Measurements from ENCODE around the gene HUWE1.

Gene HUWE1

DNA sequence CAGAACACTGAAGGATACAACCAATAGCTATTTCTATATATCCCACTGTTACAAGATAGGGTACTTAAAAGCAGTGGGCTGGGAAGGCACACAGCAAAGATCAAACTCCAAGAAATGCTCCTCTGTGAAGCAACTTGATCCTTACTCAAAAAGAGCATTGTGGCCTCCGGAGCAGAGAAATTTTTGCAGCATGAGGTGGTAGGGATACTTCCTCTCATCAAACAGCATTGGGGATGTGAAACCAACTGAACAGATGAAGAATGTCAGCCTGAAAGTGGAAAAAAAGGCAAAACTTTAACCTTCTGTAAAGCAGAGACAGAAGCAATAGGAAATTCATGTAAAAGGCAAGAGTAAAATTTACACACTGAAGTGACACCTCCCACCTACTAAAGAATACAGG is 92.2 kb downstream of the HUWE1 start:
- Histone ChIP-seq H3K9me3 (ENCODE audit: low read length) (no peaks in the 10 kb centered on the region), H3K4me2 (ENCODE audit: low read length) (no peak overlapping the region), H3F3A (ENCODE audit: insufficient read depth, low read length) (no peaks in the 10 kb centered on the region), H2AFZ (ENCODE audit: low read length) (no peak overlapping the region), H3K79me2 (ENCODE audit: insufficient read depth, low read length) (no peaks in the 10 kb centered on the region), H3K4me3 (ENCODE audit: low read depth, low read length, poor library complexity, severe bottlenecking) (no peak overlapping the region), H3K9ac (ENCODE audit: low read length) (no peak overlapping the region), H3K9me2 (ENCODE audit: low read depth, low read length) (no peaks in the 10 kb centered on the region), H3K27ac (ENCODE audit: low read depth, low read length, poor library complexity, severe bottlenecking) (no peak overlapping the region), H3K36me3 (ENCODE audit: insufficient read depth, low read length) (peaks cover 90% of the 10 kb centered on the region), H4K20me1 (ENCODE audit: insufficient read depth, low read length) (no peaks in the 10 kb centered on the region), H3K4me1 (ENCODE audit: insufficient read depth, low read length, severe bottlenecking) (no peaks in the 10 kb centered on the region), H3K27me3 (ENCODE audit: insufficient read depth, low read length) (no peaks in the 10 kb centered on the region)
- TF ChIP-seq, protein P1, sequence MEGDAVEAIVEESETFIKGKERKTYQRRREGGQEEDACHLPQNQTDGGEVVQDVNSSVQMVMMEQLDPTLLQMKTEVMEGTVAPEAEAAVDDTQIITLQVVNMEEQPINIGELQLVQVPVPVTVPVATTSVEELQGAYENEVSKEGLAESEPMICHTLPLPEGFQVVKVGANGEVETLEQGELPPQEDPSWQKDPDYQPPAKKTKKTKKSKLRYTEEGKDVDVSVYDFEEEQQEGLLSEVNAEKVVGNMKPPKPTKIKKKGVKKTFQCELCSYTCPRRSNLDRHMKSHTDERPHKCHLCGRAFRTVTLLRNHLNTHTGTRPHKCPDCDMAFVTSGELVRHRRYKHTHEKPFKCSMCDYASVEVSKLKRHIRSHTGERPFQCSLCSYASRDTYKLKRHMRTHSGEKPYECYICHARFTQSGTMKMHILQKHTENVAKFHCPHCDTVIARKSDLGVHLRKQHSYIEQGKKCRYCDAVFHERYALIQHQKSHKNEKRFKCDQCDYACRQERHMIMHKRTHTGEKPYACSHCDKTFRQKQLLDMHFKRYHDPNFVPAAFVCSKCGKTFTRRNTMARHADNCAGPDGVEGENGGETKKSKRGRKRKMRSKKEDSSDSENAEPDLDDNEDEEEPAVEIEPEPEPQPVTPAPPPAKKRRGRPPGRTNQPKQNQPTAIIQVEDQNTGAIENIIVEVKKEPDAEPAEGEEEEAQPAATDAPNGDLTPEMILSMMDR (IDR thresholded peaks at IDR 0.05; ENCODE audit: low read length): no peak
- no peak for TF ChIP-seq EZH2 (IDR thresholded peaks at IDR 0.05; ENCODE audit: borderline replicate concordance, low read length)

DNA sequence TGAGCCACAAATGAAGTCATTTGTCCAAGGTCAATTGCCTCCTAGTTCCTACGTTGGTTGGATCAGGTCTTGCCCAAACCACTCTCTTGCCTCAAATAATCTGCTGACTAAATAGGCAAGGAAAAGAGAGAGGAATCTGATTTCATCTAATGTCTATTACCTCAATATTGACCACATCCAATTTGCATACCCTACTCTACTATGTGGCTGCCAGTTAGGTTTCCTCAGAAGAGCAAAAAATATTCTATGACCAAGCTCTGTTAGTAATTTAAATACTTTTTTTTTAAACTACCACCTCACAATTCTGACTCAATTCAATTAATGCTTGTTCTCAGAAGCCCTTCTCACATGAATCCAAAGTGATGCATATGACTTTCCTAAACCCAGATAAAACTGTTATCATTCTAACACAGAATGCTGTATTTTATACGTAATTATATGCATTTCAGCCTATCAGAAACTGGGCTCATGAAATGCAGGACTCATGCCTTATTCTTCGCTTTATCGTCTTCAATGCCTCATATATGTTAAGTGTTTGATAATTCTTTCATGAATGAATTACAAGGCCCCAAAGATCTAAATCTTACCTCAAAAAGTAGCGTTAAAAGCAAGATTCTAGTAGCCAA is 98.6 kb downstream of the HUWE1 start:
- peaks cover 100% of the 10 kb centered on the region for H3K36me3 ChIP-seq (ENCODE audit: insufficient read depth, low read length)
- no peaks in the 10 kb centered on the region for H3K79me2 ChIP-seq (ENCODE audit: insufficient read depth, low read length)
- H3K9me3 ChIP-seq (ENCODE audit: low read length): no peaks in the 10 kb centered on the region
- H4K20me1 ChIP-seq (ENCODE audit: insufficient read depth, low read length): no peaks in the 10 kb centered on the region
- H3K27ac ChIP-seq (ENCODE audit: low read depth, low read length, poor library complexity, severe bottlenecking): no peak overlapping the region
- H3K4me1 ChIP-seq (ENCODE audit: insufficient read depth, low read length, severe bottlenecking): no peaks in the 10 kb centered on the region
- no peak overlapping the region for H2AFZ ChIP-seq (ENCODE audit: low read length)
- TF ChIP-seq EZH2 (IDR thresholded peaks at IDR 0.05; ENCODE audit: borderline replicate concordance, low read length): no peak
- TF ChIP-seq, protein P1 (IDR thresholded peaks at IDR 0.05; ENCODE audit: low read length): no peak
- H3K4me3 ChIP-seq (ENCODE audit: low read depth, low read length, poor library complexity, severe bottlenecking): no peak overlapping the region
- H3K4me2 ChIP-seq (ENCODE audit: low read length): no peak overlapping the region
- no peak overlapping the region for H3K9ac ChIP-seq (ENCODE audit: low read length)
- no peaks in the 10 kb centered on the region for H3F3A ChIP-seq (ENCODE audit: insufficient read depth, low read length)
- no peaks in the 10 kb centered on the region for H3K9me2 ChIP-seq (ENCODE audit: low read depth, low read length)
- no peaks in the 10 kb centered on the region for H3K27me3 ChIP-seq (ENCODE audit: insufficient read depth, low read length)

DNA sequence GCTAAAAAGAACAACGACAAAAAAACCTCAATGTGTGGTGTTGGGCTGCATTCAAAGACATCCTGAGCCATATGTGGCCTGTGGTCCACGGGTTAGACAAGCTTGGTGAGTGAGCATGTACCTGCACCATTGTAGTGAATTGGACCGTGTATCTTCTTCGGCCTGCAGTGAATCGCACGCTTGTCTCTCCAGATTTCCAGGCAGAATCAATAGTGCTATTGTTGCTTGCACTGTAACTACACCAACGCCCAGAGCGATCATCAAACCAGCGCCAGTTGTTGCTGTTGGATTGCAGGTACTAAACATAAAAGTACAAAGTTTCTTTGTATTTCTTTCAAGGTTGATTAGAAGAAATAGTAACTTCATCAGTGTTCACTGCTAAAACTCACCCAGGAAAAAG is 101.6 kb downstream of the HUWE1 start:
- no peaks in the 10 kb centered on the region for H4K20me1 ChIP-seq (ENCODE audit: insufficient read depth, low read length)
- TF ChIP-seq EZH2 (IDR thresholded peaks at IDR 0.05; ENCODE audit: borderline replicate concordance, low read length): no peak
- TF ChIP-seq, protein P1 (IDR thresholded peaks at IDR 0.05; ENCODE audit: low read length): no peak
- H3K79me2 ChIP-seq (ENCODE audit: insufficient read depth, low read length): no peaks in the 10 kb centered on the region
- H3K4me1 ChIP-seq (ENCODE audit: insufficient read depth, low read length, severe bottlenecking): no peaks in the 10 kb centered on the region
- H3K4me3 ChIP-seq (ENCODE audit: low read depth, low read length, poor library complexity, severe bottlenecking): no peak overlapping the region
- H3F3A ChIP-seq (ENCODE audit: insufficient read depth, low read length): no peaks in the 10 kb centered on the region
- H3K4me2 ChIP-seq (ENCODE audit: low read length): no peak overlapping the region
- H3K27ac ChIP-seq (ENCODE audit: low read depth, low read length, poor library complexity, severe bottlenecking): no peak overlapping the region
- no peaks in the 10 kb centered on the region for H3K9me2 ChIP-seq (ENCODE audit: low read depth, low read length)
- H3K9me3 ChIP-seq (ENCODE audit: low read length): no peaks in the 10 kb centered on the region
- H3K36me3 ChIP-seq (ENCODE audit: insufficient read depth, low read length): peaks cover 100% of the 10 kb centered on the region
- H3K27me3 ChIP-seq (ENCODE audit: insufficient read depth, low read length): no peaks in the 10 kb centered on the region
- no peak overlapping the region for H2AFZ ChIP-seq (ENCODE audit: low read length)
- no peak overlapping the region for H3K9ac ChIP-seq (ENCODE audit: low read length)

Measured in OCI-LY1 (cell line).